GM06990 (cell line): Measurements from ENCODE around the gene MRE11.
"Not testable (repeated sequence)": the region's sequence is repeated elsewhere in the genome, so short reads cannot be mapped to it uniquely, and the experiment has no call there.

Experiments
- DNase-seq: peaks from one replicate; pipeline ENCODE4 v3.0.0-alpha.2; 2011; ENCODE audit not compliant: insufficient read length; ENCODE audit errors: extremely low read depth
- H3K27me3 ChIP-seq: replicated peaks from 2 replicates; pipeline ENCODE4 v1.6.0; 2011; ENCODE audit warnings: low read length; ENCODE audit not compliant: control insufficient read depth, insufficient read depth
- H3K36me3 ChIP-seq: 2 replicates; pipeline ENCODE4 v1.5.1; 2011; ENCODE audit warnings: low read length; ENCODE audit not compliant: control insufficient read depth, insufficient read depth
- H3K4me3 ChIP-seq: replicated peaks from 2 replicates; pipeline ENCODE4 v1.5.1; 2011; ENCODE audit warnings: low read depth, mild to moderate bottlenecking, control low read depth, low read length
- CTCF ChIP-seq: IDR thresholded peaks from 2 replicates; pipeline ENCODE4 v1.5.1; 2011; ENCODE audit warnings: low read length, control low read depth, mild to moderate bottlenecking, inconsistent platforms; ENCODE audit not compliant: insufficient read depth, poor library complexity, severe bottlenecking

MRE11 gene

GRCh38 chr11:94513091-94513490 lies 19.4 kb upstream of the MRE11 start:
- H3K27me3 ChIP-seq = peaks cover 1% of the 10 kb centered on the region
- no peak overlapping the region for H3K4me3 ChIP-seq
- no peak for DNase-seq
- TF ChIP-seq CTCF = no peak
- no peaks in the 10 kb centered on the region for H3K36me3 ChIP-seq

GRCh38 chr11:94511932-94512781 lies 18.5 kb upstream of the MRE11 start, which contains the start of gene C11orf97:
C11orf97 (plus strand) TSS chr11:94512461; CDS start chr11:94512529, 68 bp downstream.
- DNase-seq = peak; percentile 26
- Histone ChIP-seq H3K4me3 (peak within 1 kb of the TSS; percentile 41), H3K27me3 (peaks cover 1% of the 10 kb centered on the region), H3K36me3 (no peaks in the 10 kb centered on the region)
- TF ChIP-seq CTCF = no peak

- Histone ChIP-seq H3K36me3 (no peaks in the 10 kb centered on the region), H3K27me3 (no peaks in the 10 kb centered on the region; the same call in none of the 2 replicates), H3K4me3 (no peak overlapping the region)
- no peak for DNase-seq
- TF ChIP-seq CTCF = no peak
Observed at GRCh38 chr11:94507485-94507884, 13.8 kb upstream of the MRE11 start.

- H3K36me3 ChIP-seq, H3K4me3 ChIP-seq, DNase-seq, H3K27me3 ChIP-seq: not testable (repeated sequence)
Observed at GRCh38 chr11:94506513-94506912, 12.9 kb upstream of the MRE11 start.

- DNase-seq = no peak
- peak; percentile 56 for TF ChIP-seq CTCF
- no peaks in the 10 kb centered on the region for H3K27me3 ChIP-seq
- peaks cover 3% of the 10 kb centered on the region for H3K36me3 ChIP-seq
- H3K4me3 ChIP-seq = no peak overlapping the region
Observed at GRCh38 chr11:94504689-94505293, 11.1 kb upstream of the MRE11 start.

GRCh38 chr11:94501522-94501921 lies 7.9 kb upstream of the MRE11 start:
- DNase-seq = no peak
- Histone ChIP-seq H3K4me3 (no peak overlapping the region), H3K27me3 (no peaks in the 10 kb centered on the region), H3K36me3 (peaks cover 7% of the 10 kb centered on the region)
- TF ChIP-seq CTCF = peak; percentile 10
